SJSA1 (cell line): Measurements from ENCODE around the gene SYTL1. TPM values are rescaled to one million over a fixed set of nuclear protein-coding genes. Genes with fewer than 3 reads are reported as not detected.
A peak's percentile ranks its signal among the peaks of the same experiment; 100 is the strongest.

Experiments
- DNase-seq, 2 experiments: peaks; one replicate each; pipeline ENCODE4 v3.0.0-alpha.2; 2015 to 2020; ENCODE audit warnings: low spot score in 2 of 2, low read depth in 1 of 2
- H3K27ac ChIP-seq: fragments of 250-450 bp; sonication (Bioruptor Pico); 2 replicates; pipeline ENCODE4 v1.5.1; 2020; ENCODE audit warnings: mild to moderate bottlenecking, moderate library complexity
- H3K27me3 ChIP-seq: fragments of 250-450 bp; sonication (Bioruptor Pico); replicated peaks from 2 replicates; pipeline ENCODE4 v1.5.1; 2020; ENCODE audit warnings: mild to moderate bottlenecking, moderate library complexity
- H3K36me3 ChIP-seq: fragments of 250-450 bp; sonication (Bioruptor Pico); 2 replicates; pipeline ENCODE4 v1.5.1; 2020; ENCODE audit warnings: mild to moderate bottlenecking
- H3K4me1 ChIP-seq: fragments of 250-450 bp; sonication (Bioruptor Pico); replicated peaks from 2 replicates; pipeline ENCODE4 v1.6.1; 2021; ENCODE audit warnings: mild to moderate bottlenecking
- H3K4me3 ChIP-seq: fragments of 250-450 bp; sonication (Bioruptor Pico); 2 replicates; pipeline ENCODE4 v1.5.1; 2020; ENCODE audit warnings: mild to moderate bottlenecking
- H3K9me3 ChIP-seq: fragments of 250-450 bp; sonication (Bioruptor Pico); replicated peaks from 2 replicates; pipeline ENCODE4 v1.5.1; 2020; ENCODE audit warnings: mild to moderate bottlenecking
- total RNA-seq: library from RNA; depleted of rRNA; stranded (reverse); fragments of >200 nt; shearing (Covaris generic); gene quantifications from 2 replicates; pipeline ENCODE4 v1.2.3, GENCODE V29; 2014; rRNA removed

The SYTL1 gene, protein sequence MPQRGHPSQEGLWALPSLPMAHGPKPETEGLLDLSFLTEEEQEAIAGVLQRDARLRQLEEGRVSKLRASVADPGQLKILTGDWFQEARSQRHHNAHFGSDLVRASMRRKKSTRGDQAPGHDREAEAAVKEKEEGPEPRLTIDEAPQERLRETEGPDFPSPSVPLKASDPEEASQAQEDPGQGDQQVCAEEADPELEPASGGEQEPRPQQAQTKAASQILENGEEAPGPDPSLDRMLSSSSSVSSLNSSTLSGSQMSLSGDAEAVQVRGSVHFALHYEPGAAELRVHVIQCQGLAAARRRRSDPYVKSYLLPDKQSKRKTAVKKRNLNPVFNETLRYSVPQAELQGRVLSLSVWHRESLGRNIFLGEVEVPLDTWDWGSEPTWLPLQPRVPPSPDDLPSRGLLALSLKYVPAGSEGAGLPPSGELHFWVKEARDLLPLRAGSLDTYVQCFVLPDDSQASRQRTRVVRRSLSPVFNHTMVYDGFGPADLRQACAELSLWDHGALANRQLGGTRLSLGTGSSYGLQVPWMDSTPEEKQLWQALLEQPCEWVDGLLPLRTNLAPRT
- 0.22 and 1.1 TPM in 2 replicates for total RNA-seq

DNA sequence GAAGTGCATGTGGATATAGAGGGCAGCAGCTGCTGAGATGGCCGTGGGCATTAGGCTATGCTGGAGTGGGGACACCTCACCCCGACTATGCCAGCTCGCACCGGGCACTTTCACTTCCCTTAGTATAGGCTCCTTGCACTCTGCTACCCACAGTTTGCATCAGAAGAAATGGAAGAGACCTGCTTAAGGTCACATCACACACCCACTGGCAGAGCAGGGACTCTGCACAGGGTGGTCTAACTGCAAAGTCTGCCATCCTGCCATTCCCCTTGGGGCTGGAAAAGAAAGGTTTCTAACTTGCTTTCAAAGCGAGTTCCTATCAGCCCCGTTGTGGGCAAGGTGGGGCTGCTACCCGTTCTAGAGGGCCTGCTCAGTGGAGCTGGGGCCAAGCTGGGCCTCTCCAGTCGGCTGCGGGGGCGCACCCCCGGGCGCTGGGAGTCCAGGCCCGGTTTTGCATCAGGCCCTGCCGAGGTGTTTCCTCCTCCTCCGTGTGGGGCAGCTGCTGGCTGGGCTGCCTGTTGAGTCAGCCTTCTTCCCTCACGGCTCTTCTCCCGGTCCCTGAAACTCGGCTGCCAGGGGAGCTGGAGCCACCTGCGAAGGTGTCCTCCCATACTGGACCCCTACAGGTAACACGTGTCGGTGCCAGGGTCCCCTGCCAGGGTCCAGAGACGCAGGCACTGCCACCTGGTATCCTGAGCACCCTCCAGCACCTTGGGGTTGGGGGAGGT lies at the start of gene SYTL1:
Gene SYTL1, plus strand, starts transcription at position 498 of the 728 bp plus-strand sequence. CDS start 3,313 bp downstream, outside the sequence.
- H3K27me3 ChIP-seq, result no peaks in the 10 kb centered on the region
- peaks cover 19% of the 10 kb centered on the region for H3K4me1 ChIP-seq
- peaks cover 8% of the 10 kb centered on the region for H3K36me3 ChIP-seq
- no peaks in the 10 kb centered on the region for H3K9me3 ChIP-seq
- DNase-seq, result peak in 1 of 2 experiments; percentile 31
- H3K27ac ChIP-seq, result no peak within 1 kb of the TSS
- no peak within 1 kb of the TSS for H3K4me3 ChIP-seq

GRCh38 chr1:27292106-27292505 lies 49.7 kb upstream of the SYTL1 start:
- Histone ChIP-seq H3K27me3 (no peaks in the 10 kb centered on the region), H3K36me3 (peaks cover 6% of the 10 kb centered on the region; the same call in 1 of the 2 replicates), H3K9me3 (no peaks in the 10 kb centered on the region), H3K27ac (no peak overlapping the region), H3K4me1 (peaks cover 5% of the 10 kb centered on the region; the same call in 1 of the 2 replicates), H3K4me3 (no peak overlapping the region)
- DNase-seq, result no peak

DNA sequence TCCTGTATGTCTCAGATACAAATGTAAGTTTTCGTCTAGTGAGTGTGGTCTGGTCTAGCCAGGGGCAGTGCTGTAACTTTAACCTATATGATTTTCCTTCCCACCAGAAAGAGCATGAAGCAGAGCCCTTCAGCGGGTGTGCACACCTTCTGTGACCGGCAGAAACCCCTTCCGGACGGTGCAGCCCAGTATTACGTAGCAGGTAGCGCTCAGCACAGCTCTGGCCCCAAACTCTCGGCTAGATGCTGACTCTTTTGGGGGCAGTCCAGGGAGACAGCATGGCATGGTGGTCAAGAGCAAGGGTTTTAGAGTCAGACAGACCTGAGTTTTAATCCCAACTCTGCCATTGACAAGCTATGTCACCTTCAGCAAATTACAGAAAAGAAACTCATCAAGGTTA lies 47.9 kb upstream of the SYTL1 start:
- Histone ChIP-seq H3K4me3 (no peak overlapping the region), H3K4me1 (peaks cover 7% of the 10 kb centered on the region), H3K36me3 (peaks cover 18% of the 10 kb centered on the region), H3K27ac (no peak overlapping the region), H3K27me3 (no peaks in the 10 kb centered on the region), H3K9me3 (no peaks in the 10 kb centered on the region)
- no peak for DNase-seq

DNA sequence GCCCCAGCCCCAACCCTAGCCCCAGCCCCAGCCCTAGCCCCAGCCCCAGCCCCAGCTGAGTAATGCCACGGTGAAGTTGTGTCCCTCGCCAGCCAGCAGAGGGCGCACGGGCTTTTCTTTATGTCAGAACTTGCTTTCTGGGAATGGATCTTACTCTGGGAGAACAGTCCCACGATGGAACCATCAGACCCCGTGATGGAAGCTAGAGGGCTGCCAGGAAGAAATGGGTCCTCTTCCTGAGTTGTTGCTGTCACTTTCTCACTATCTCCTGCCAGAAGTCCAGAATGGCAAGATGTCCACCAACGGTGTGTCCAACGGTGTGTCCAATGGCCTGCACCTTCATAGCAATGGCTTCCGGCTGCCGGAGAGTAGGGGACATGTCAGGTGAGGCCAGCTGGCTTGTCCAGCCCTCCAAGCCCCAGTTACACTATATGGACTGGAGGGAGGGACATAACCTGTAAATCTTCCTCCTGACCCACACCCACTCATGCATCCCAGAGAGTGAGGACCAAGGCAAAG lies 45.0 kb upstream of the SYTL1 start:
- Histone ChIP-seq H3K27ac (no peak overlapping the region), H3K27me3 (no peaks in the 10 kb centered on the region), H3K36me3 (peaks cover 24% of the 10 kb centered on the region), H3K4me1 (peaks cover 31% of the 10 kb centered on the region), H3K4me3 (no peak overlapping the region), H3K9me3 (no peaks in the 10 kb centered on the region)
- DNase-seq, result peak; percentile 35 to 74

DNA sequence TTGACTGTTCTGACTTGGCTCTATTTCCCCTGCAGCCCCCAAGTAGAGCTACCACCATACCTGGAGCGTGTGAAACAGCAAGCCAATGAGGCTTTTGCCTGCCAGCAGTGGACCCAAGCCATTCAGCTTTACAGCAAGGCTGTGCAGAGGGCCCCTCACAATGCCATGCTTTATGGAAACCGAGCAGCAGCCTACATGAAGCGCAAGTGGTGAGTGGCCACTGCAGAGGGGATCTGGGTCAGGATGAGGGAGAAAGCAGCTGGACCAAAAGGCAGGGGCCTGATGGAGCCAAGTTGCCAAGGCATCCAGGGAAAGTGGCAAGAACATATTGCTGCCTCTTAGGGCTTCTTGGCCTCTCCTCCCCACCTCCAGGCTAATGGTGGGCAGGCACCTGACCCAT lies 43.9 kb upstream of the SYTL1 start:
- H3K27ac ChIP-seq, result no peak overlapping the region
- H3K4me1 ChIP-seq, result peaks cover 26% of the 10 kb centered on the region

DNA sequence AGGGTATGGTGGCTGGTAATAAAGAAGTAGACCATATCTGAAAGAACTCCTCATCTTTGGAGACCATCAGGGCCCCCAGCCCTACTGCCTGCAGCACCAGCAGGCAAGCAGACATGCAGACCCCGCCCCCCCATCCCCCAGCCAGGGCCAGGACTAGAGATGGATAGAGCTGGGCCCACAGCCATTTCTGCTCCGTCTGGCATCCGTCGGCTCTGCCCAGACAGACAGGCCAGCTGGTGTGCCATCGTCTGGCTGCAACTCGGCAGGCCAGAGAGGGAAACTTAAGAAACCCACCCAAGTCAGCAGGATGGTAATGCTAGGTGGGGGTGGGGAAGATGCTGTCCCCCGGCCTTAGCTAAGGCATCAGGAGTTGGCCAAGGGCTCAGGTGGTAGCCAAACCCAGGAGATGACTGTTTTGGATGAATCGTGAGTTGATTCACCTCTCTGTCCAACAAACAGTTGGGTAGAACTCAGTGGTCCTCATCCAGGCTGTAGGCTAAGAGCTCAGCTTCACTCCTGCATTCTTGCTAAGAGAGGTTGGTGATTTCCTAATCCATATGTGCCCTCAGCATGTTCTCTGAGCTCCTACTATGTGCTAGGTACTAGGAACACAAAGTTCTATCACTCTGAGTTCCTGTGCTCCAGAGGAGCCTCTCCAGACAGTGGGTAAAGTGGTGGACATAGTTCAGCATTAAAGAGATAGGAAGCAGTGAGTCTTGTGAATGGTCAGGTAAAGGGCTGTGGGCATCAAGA lies 43.0 kb upstream of the SYTL1 start:
- peaks cover 26% of the 10 kb centered on the region for H3K4me1 ChIP-seq
- DNase-seq, result no peak

More for the DNA sequence above, 43.9 kb upstream of the SYTL1 start:
- DNase-seq, result no peak
- Histone ChIP-seq H3K9me3 (no peaks in the 10 kb centered on the region), H3K36me3 (peaks cover 25% of the 10 kb centered on the region), H3K27me3 (no peaks in the 10 kb centered on the region), H3K4me3 (no peak overlapping the region)

DNA sequence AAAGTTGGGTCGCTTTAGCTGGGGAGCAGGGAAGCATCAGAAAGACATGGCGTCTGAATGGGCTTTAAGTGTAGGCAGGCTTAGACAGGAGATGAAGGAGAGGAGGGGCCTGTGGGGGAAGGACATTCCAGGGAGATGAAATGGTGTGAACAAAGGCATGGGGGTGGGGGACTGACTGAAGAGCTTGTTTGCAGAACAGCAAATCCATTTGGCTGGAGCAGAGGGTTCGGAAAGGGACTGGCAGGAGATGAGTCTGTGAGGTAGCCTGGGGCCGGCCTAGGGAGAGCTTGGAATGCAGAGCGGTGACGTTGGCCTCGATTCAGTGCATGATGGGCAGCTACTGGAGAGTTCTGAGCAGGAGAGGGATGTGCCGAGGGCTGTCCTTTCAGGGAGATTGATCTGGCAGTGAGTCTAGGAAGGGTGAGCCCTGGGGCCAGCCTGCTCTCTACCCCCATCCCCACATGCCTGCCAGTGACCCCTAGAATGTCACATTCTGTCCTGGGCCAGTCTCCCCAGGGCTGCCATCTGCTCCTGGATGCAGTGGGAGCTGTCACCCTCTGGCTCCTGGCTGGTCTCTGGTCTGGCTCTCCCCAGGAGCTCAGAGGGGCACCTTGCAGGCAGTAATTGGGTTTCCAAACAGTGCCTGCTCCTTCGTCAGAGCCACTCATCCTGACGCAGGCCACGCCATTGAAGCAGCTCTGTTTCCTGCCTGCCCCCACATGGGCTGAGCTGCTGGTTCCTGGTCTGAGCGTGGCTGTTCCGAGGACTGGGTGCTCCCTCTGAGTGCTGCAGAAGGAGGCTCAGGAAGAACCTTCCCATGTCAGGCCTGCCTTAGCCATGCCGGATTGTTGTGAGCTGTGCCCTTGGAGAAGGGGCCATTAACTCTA lies 42.2 kb upstream of the SYTL1 start:
- Histone ChIP-seq H3K36me3 (peaks cover 19% of the 10 kb centered on the region; the same call in 1 of the 2 replicates), H3K4me1 (peaks cover 26% of the 10 kb centered on the region), H3K4me3 (no peak overlapping the region), H3K27me3 (no peaks in the 10 kb centered on the region), H3K9me3 (no peaks in the 10 kb centered on the region), H3K27ac (peak overlapping the region; percentile 74)
- DNase-seq, result peak; percentile 86 to 96

More for the DNA sequence above, 43.0 kb upstream of the SYTL1 start:
- Histone ChIP-seq H3K27me3 (no peaks in the 10 kb centered on the region), H3K27ac (peak overlapping the region; percentile 74), H3K36me3 (peaks cover 25% of the 10 kb centered on the region), H3K9me3 (no peaks in the 10 kb centered on the region), H3K4me3 (no peak overlapping the region)

DNA sequence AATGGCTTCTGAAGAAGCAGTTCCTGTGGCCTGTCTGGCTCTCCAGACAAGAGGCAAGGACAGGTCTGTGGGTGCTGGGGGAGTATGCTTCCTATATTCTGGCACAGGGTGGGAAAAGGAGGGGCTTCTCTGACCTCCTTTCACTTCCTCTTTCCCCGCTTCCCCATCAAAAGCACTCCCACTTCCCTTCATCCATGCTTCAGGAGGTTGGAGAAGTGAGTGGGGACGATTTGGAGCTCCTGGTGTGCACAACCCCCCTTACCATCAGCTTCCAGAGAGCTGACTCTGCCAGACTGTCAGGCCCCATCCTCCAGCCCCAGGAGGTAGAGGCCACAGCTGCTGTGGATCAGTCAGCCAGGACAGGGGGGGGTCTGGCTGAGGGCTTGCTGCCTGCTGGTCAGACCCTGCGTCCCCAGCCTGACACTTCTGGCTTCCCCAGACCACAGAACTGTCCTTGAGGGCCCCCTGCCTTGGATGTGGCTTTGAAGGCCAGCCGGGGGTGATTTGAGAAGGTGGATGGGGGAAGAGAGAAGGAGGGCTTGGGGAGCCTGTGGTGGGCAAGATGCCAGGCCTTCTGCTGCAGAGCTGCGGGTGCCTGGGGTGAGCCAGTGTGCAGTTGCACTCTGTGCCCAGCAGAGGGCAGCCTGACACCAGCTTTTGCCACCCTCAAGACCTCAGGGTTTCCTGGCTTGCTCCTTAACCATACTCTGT lies 41.3 kb upstream of the SYTL1 start:
- Histone ChIP-seq H3K9me3 (no peaks in the 10 kb centered on the region), H3K4me1 (peaks cover 26% of the 10 kb centered on the region), H3K36me3 (peaks cover 19% of the 10 kb centered on the region; the same call in 1 of the 2 replicates), H3K27me3 (no peaks in the 10 kb centered on the region), H3K4me3 (no peak overlapping the region), H3K27ac (no peak overlapping the region)
- DNase-seq, result peak; percentile 77 to 82

DNA sequence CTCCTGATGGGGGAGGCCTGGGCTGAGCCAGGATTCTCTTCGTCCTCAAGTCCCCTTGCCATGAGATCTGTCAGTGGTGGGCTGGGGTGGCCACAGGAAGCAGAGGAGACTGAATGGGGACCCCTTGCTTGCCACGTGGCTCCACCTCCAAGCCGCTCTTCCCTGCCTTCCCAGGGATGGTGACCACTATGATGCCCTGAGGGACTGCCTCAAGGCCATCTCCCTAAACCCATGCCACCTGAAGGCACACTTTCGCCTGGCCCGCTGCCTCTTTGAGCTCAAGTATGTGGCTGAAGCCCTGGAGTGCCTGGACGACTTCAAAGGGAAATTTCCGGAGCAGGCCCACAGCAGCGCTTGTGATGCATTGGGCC lies 40.8 kb upstream of the SYTL1 start:
- DNase-seq, result no peak
- H3K4me3 ChIP-seq, result no peak overlapping the region
- no peaks in the 10 kb centered on the region for H3K27me3 ChIP-seq
- H3K9me3 ChIP-seq, result no peaks in the 10 kb centered on the region
- H3K27ac ChIP-seq, result no peak overlapping the region
- peaks cover 19% of the 10 kb centered on the region; the same call in 1 of the 2 replicates for H3K36me3 ChIP-seq
- peaks cover 26% of the 10 kb centered on the region for H3K4me1 ChIP-seq

DNA sequence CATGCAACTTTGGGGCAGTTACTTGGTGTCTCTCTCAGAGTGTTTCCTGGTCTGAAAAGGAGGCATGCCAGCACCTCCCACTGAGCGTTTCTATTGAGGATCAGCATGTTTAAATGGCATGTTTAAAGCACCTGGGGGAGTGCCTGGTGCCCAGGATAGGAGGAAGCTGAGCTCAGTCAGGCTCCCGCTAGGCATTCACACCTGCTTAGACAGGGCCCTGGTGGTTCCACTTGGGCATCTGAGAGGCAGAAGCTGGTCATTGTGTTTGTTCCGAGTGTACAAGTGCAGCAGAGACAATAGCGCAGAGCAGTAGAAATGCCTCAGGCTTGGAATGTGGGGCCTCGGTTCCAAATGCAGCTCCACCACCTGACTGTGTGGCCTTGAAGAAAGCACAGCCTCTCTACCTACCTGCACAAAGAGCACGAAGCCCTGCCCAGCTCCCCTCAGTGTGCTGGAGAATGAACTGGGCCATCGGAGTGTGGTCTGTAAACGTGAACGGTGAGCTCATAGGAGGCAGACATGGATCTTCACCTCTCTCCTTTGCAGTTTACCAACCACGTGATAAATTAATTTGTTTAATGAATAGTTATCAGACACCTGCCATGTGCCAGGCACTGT lies 40.1 kb upstream of the SYTL1 start:
- H3K27ac ChIP-seq, result no peak overlapping the region
- DNase-seq, result no peak

DNA sequence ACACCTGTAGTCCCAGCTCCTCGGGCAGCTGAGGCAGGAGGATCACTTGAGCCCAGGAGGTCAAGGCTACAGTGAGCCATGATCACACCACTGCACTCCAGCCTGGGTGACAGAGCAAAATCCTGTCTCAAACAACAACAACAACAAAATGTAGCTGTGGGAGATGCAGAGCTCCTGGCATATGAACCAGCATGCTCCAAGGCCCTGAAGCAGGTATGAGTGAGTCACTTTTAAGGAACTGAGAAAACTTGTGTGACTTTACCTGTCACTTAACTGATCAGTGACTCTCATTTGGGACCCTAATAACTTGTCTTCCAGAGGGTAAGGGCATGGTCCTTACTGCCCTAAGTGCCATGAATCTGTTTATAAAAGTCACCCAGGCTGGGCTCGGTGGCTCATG lies 39.2 kb upstream of the SYTL1 start:
- Histone ChIP-seq H3K36me3 (peaks cover 19% of the 10 kb centered on the region; the same call in 1 of the 2 replicates), H3K27ac (no peak overlapping the region), H3K4me1 (peaks cover 26% of the 10 kb centered on the region), H3K27me3 (no peaks in the 10 kb centered on the region), H3K9me3 (no peaks in the 10 kb centered on the region), H3K4me3 (no peak overlapping the region)
- DNase-seq, result no peak

More for the DNA sequence above, 40.1 kb upstream of the SYTL1 start:
- H3K4me3 ChIP-seq, result no peak overlapping the region
- no peaks in the 10 kb centered on the region for H3K27me3 ChIP-seq
- peaks cover 26% of the 10 kb centered on the region for H3K4me1 ChIP-seq
- peaks cover 19% of the 10 kb centered on the region; the same call in 1 of the 2 replicates for H3K36me3 ChIP-seq
- no peaks in the 10 kb centered on the region for H3K9me3 ChIP-seq
